Measurements from ENCODE around the gene VAX1.
"Not testable (repeated sequence)": the region's sequence is repeated elsewhere in the genome, so short reads cannot be mapped to it uniquely, and the experiment has no call there.

VAX1 gene

DNA sequence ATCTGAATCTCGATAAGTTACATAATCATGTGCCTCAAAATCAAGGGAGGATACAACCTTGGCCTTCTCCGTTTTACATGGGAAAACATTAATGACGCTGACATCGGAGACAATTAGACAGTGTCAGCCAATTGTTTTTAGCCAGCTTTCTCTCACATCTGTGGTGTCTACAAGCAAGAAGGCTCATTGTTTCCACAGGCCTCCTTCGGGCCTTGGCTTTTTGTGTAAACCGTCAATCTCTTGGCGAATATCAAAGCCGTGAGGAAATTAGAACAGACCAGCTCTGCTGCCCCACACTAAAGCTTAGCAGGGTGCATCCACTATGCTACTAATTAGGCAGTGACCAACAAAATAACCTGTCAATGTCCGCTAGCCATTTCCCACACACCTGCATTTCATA is 43.2 kb downstream of the VAX1 start:
- Histone ChIP-seq H3K4me1 (ENCODE audit: control insufficient read depth, insufficient read depth, low read length, poor library complexity, severe bottlenecking) (no peaks in the 10 kb centered on the region), H3K27ac (ENCODE audit: low read depth, low read length, severe bottlenecking) (no peak overlapping the region), H3K9me3 (ENCODE audit: control insufficient read depth, low read length) (no peaks in the 10 kb centered on the region), H3K36me3 (ENCODE audit: control insufficient read depth, insufficient read depth, low read length) (no peaks in the 10 kb centered on the region), H3K4me3 (ENCODE audit: extremely low read depth, insufficient read depth, low read length, poor library complexity, severe bottlenecking) (no peak overlapping the region)
- WGBS, 2 experiments (ENCODE audit: insufficient coverage in 2 of 2): 35 to 43% methylated on average over 6 to 8 of the region's 9 CpGs

DNA sequence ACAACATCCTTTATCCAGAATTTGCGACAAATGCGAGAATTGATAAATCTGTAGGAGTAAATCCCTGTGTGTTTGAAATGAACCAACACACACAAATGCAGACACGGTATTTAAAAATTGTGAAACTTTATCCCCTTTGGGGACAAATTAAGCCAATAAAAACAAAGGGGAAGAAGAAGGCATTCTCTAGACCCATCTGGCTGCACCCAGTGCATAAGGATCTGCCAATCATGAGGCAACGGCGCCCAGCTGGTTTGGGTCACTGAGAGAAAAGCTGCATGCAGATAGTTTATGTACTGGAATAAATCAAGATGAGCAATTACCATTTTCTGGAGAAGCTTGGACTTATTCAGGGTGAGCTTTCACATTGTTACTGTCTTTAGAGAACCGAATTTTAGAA is 45.7 kb downstream of the VAX1 start:
- WGBS, 2 experiments (ENCODE audit: insufficient coverage in 2 of 2): 91 to 92% methylated on average over 3 of the region's 6 CpGs
- no peak overlapping the region for H3K4me3 ChIP-seq (ENCODE audit: extremely low read depth, insufficient read depth, low read length, poor library complexity, severe bottlenecking)
- no peaks in the 10 kb centered on the region for H3K36me3 ChIP-seq (ENCODE audit: control insufficient read depth, insufficient read depth, low read length)
- no peaks in the 10 kb centered on the region for H3K9me3 ChIP-seq (ENCODE audit: control insufficient read depth, low read length)
- H3K4me1 ChIP-seq (ENCODE audit: control insufficient read depth, insufficient read depth, low read length, poor library complexity, severe bottlenecking): no peaks in the 10 kb centered on the region
- no peak overlapping the region for H3K27ac ChIP-seq (ENCODE audit: low read depth, low read length, severe bottlenecking)

DNA sequence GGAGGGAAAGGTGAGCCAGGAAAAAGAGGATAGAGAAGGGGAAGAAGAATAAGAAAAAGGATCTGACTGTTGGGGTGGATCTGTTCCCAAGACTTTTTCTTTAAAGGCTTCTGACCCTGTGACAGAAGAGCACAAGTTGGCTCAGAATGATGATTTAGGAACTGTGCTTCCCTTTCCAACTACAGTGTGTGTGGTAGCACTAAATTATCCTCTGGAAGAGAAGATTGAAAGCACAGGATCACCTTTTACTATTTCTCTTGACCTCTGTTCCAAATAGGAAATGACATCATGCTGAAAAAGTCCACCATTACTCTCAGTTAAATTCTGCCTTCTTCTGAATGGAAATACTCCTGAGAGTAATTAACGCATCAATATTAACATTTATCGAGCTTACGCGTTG is 47.2 kb downstream of the VAX1 start:
- H3K27ac ChIP-seq (ENCODE audit: low read depth, low read length, severe bottlenecking): no peak overlapping the region
- no peaks in the 10 kb centered on the region for H3K4me1 ChIP-seq (ENCODE audit: control insufficient read depth, insufficient read depth, low read length, poor library complexity, severe bottlenecking)
- H3K9me3 ChIP-seq (ENCODE audit: control insufficient read depth, low read length): no peaks in the 10 kb centered on the region
- no peaks in the 10 kb centered on the region for H3K36me3 ChIP-seq (ENCODE audit: control insufficient read depth, insufficient read depth, low read length)
- no peak overlapping the region for H3K4me3 ChIP-seq (ENCODE audit: extremely low read depth, insufficient read depth, low read length, poor library complexity, severe bottlenecking)
- WGBS, 2 experiments (ENCODE audit: insufficient coverage in 2 of 2): no CpG with 5 or more reads among the region's 4 CpGs

DNA sequence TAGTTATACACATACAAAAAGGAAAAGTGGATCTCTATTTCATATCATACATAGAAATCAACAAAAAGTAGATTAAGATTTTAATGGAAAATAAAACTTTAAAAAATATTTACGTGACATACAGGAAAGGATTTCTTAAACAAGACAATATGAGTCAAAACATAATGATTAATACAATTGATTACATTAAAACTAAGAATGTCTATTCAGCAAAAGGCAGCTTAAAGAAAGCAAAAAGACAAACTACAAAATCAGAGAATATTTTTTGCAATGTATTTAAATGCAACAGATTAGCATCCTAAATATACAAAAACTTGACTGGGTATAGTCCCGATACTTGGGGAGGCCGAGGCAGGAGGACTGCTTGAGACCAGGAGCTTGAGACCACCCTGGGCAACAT is 50.5 kb downstream of the VAX1 start:
- WGBS, 2 experiments (ENCODE audit: insufficient coverage in 2 of 2): 100% methylated on average over 2 of the region's 3 CpGs; no CpG with 5 or more reads in 1 of the 2 experiments
- Histone ChIP-seq H3K9me3 (ENCODE audit: control insufficient read depth, low read length) (no peaks in the 10 kb centered on the region), H3K4me3 (ENCODE audit: extremely low read depth, insufficient read depth, low read length, poor library complexity, severe bottlenecking) (no peak overlapping the region), H3K4me1 (ENCODE audit: control insufficient read depth, insufficient read depth, low read length, poor library complexity, severe bottlenecking) (no peaks in the 10 kb centered on the region), H3K36me3 (ENCODE audit: control insufficient read depth, insufficient read depth, low read length) (no peaks in the 10 kb centered on the region), H3K27ac (ENCODE audit: low read depth, low read length, severe bottlenecking) (no peak overlapping the region)

DNA sequence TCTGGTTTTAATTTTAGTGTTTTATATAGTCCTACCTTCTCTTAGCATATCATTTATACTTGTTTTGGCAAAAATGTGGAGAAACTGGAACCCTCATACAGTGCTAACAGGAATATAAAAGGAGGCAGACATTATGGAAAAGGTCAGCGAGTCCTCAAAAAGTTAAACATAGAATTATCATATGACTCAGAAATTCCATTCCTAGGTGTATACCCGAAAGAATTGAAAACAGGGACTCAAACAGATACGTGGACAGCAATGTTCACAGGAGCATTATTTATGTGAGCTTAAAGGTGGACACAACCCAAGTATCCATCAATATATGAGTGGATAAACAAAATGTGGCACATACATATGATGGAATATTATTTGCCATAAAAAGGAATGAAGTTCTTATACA is 51.5 kb downstream of the VAX1 start:
- whole genome bisulfite sequencing, 2 experiments (ENCODE audit: insufficient coverage in 2 of 2): 80% methylated on average over 1 of the region's 3 CpGs; no CpG with 5 or more reads in 1 of the 2 experiments
- H3K36me3 ChIP-seq (ENCODE audit: control insufficient read depth, insufficient read depth, low read length): no peaks in the 10 kb centered on the region
- no peaks in the 10 kb centered on the region for H3K4me1 ChIP-seq (ENCODE audit: control insufficient read depth, insufficient read depth, low read length, poor library complexity, severe bottlenecking)
- H3K4me3 ChIP-seq (ENCODE audit: extremely low read depth, insufficient read depth, low read length, poor library complexity, severe bottlenecking): no peak overlapping the region
- H3K9me3 ChIP-seq (ENCODE audit: control insufficient read depth, low read length): no peaks in the 10 kb centered on the region
- H3K27ac ChIP-seq (ENCODE audit: low read depth, low read length, severe bottlenecking): no peak overlapping the region

DNA sequence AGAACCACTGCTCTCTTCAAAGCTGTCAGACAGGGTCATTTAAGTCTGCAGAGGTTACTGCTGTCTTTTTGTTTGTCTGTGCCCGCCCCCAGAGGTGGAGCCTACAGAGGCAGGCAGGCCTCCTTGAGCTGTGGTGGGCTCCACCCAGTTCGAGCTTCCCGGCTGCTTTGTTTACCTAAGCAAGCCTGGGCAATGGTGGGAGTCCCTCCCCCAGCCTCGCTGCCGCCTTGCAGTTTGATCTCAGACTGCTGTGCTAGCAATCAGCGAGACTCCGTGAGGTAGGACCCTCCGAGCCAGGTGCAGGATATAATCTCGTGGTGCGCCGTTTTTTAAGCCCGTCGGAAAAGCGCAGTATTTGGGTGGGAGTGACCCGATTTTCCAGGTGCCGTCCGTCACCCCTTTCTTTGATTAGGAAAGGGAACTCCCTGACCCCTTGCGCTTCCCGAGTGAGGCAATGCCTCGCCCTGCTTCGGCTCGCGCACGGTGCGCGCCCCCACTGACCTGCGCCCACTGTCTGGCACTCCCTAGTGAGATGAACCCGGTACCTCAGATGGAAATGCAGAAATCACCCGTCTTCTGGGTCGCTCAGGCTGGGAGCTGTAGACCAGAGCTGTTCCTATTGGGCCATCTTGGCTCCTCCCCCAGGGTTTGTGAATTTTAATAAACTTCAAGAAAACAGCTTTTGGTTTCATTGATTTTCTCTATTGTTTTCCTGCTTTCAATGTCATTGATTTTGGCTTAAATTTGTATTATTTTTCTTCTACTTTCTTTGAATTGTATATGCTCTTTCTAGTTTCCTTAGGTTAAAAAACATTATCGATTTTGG is 53.4 kb downstream of the VAX1 start:
- H3K4me3 ChIP-seq (ENCODE audit: extremely low read depth, insufficient read depth, low read length, poor library complexity, severe bottlenecking); H3K4me1 ChIP-seq (ENCODE audit: control insufficient read depth, insufficient read depth, low read length, poor library complexity, severe bottlenecking); H3K27ac ChIP-seq (ENCODE audit: low read depth, low read length, severe bottlenecking); H3K9me3 ChIP-seq (ENCODE audit: control insufficient read depth, low read length); H3K36me3 ChIP-seq (ENCODE audit: control insufficient read depth, insufficient read depth, low read length): not testable (repeated sequence)
- whole genome bisulfite sequencing, 2 experiments (ENCODE audit: insufficient coverage in 2 of 2): 33 to 40% methylated on average over 10 to 15 of the region's 31 CpGs

Data from mesodermal cell (in vitro differentiated cells).